ENCODE measurements around the gene NCEH1.
"Not testable (repeated sequence)": the region's sequence is repeated elsewhere in the genome, so short reads cannot be mapped to it uniquely, and the experiment has no call there.

Gene NCEH1

DNA sequence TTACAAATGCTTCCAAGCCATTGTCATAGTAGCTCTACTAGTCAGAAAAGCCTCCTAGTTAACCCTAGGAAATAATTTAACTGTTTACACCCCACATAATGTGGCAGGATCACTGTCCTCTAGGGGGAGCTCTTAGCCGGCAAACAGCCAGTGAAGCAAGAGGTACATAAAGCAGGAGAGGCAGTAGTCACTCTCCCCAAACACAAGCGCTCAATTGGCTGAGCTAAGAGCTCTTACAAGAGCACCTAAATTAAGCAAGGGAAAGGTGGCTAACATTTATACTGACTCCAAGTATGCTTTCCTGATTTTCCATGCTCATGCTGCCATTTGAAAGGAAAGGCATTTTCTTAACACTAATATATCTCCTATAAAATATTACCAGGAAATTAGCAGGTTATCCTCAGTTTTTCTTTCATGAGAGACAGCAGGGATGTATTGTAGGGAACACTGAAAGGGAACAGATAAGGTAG lies 37.6 kb downstream of the NCEH1 start:
- peak; percentile 41 for DNase-seq

DNA sequence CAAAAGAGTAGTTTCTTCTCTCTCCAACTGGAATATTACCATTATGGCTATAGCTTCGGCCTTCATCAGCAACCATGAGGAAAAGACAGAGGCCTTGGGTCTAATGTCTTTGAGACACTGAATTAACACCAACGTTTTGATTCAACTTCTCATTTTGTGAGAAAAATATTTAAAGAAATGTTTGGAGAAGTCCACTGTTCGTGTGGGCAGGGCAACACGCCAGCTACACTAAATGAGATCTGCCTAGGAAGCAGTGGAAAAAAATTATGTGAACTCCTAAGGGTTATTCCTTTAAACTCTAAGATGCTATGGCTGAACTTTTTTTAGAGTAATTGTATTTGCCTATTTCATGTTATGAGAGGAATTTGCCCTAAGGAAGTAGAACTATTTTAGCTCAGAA lies 41.8 kb downstream of the NCEH1 start:
- DNase-seq, result no peak

DNA sequence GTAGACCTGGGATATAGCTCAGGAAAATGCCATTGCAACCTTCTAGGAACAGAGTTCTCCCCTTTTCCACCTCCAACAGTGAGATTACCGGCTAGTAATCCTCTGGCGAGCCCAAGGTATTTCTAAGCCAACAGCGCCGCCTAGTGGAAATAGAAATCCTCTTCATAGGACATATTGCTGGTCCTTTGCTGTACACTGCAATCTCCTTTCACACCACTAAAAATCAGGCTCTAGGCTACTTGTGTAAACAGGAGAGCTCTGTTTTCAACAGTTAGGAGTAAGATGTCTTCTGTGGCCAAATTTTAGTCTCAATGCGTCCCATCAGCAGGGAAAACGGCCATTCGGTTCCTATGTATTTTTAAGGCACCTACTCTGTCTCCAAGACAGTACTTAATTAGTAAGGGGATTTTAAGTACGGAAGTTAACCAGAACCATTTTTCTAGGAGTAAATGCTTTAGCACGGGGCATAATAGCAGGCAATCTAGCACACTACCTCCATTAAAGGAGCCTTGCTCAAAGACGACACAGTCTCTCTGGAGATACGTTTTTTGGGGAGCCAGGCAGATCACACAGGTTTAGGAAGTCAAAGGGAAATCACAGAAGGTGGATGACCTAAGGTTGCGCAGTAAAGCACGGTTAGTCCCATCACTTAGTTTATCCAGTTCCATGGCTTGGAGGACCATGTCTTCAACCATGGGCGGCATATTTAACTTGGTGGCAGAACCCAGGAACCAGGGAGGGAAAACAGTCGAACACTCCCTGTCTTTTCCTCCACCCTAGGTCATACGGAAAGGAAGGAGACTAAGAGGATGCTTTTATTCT lies 43.8 kb downstream of the NCEH1 start:
- DNase-seq, result peak; percentile 75

DNA sequence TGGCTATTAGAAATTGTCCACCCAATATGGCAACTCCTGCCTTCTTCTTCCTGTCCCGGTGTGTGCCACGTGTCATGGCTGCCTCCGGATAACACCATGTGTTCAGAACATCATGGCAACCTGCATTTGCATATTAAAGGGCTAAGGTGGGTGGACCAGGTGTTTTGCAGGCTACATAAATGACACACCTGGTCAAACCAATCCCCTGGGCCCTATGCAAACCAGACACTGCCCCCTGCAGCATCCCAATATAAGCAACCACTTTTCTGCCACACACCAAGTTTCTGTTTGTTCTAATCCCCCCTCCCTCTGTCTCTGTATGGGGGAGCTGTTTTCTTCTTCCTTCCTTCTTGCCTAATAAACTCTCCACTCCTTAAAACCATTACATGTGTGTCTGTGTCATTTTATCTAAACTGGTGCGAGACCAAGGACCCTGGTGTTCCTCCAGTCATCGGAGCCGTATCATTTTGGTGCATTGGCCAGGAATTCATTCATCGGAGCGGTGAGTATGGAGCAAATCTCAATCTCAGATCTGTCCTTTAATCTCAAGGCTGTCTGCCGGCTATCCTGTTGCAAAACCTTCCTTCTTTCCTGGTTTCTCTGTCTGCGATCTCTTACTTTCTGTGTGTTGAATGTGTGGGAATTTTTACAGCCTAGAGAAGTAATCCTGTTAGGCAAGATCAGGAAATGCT lies 44.5 kb downstream of the NCEH1 start:
- DNase-seq, result no peak

DNA sequence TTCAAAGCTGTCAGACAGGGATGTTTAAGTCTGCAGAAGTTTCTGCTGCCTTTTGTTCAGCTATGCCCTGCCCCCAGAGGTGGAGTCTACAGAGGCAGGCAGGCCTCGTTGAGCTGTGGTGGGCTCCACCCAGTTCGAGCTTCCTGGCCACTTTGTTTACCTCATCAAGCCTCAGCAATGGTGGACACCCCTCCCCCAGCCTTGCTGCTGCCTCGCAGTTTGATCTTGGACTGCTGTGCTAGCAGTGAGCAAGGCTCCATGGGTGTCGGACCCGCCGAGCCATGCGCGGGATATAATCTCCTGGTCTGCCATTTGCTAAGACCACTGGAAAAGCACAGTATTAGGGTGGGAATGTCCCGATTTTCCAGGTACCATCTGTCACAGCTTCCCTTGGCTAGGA lies 45.4 kb downstream of the NCEH1 start:
- not testable (repeated sequence) for DNase-seq

DNA sequence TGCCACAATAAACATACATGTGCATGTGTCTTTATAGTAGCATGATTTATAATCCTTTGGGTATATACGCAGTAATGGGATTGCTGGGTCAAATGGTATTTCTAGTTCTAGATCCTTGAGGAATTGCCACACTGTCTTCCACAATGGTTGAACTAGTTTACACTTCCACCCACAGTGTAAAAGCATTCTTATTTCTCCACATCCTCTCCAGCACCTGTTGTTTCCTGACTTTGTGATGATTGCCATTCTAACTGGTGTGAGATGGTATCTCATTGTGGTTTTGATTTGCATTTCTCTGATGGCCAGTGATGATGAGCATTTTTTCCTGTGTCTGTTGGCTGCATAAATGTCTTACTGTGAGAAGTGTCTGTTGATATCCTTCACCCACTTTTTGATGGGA lies 50.4 kb downstream of the NCEH1 start:
- DNase-seq, result not testable (repeated sequence)

DNA sequence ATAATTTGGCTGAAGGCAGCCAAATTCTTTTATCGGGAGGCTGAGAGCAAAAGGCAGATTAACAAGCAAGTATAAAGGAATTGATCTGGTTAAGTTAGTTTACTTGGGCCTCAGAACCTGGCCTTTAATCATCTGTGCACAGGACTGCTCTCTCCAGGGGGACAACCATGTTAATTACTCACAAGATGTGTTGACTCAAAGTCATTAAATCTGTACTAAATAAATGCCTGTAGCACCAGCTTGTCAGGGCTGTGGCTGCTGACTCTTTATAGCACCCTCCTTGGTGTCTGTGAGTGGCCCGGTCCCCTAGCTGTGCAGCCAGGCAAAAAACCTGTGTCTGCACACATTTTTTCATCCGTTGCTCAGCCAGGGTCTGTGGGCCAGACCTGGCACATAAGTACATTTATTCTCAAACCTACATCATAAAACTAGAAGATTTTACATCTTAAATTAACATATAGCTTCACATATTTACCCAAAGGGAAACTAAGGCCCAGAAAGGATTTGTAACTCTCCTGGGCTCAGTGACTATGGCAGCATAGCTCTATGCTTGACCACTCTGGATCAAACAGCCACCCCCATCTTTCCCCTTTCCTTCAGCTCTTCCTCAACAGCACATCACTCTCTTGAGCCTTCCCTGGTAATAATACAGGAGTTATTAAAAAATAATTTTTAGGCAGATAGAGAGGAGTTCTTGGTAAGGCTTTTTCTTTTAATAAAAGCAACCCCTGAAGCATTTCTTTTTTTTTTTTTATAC lies 51.4 kb downstream of the NCEH1 start:
- DNase-seq, result no peak

DNA sequence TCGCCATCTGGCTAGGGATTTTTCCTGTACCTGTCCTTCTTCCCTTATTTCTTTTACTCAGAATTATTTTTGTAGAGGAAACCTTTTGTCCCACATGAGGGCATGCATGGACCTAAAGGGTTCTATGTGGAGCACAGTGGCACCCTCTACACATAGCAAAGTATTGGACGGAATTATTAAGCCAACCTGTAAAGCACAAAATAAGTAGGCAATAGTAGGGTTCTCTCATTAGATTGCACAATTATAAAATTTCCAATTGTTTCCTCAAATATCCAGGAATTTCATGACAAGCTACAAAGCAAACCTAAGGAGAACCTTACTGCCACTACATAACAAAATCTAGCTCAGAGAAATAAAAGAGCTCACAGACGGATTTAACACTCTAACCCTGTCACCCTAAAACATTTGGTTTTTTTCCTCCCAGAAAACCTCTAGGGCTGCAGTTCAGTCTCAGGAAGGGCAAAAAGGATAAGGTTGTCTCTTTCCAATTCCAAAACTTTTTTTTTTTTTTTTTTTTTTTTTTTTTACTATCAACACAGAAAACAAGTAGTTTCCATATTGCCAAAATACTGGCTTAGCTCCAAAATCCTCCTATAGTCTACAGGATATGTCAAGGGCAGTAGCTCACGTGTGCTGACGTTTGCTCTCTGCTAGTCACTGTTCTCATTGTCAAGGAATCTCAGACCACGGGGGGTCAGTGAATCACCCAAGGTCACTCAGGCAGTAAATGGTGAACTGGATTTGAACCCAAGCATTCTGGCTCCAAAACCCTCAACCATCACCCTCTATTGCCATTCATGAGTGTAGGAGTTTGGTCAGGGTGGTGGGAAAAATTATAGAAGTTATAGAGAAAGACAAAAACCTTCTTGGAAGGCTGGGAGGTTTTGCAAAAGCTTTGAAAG lies 52.3 kb downstream of the NCEH1 start:
- DNase-seq, result no peak

DNA sequence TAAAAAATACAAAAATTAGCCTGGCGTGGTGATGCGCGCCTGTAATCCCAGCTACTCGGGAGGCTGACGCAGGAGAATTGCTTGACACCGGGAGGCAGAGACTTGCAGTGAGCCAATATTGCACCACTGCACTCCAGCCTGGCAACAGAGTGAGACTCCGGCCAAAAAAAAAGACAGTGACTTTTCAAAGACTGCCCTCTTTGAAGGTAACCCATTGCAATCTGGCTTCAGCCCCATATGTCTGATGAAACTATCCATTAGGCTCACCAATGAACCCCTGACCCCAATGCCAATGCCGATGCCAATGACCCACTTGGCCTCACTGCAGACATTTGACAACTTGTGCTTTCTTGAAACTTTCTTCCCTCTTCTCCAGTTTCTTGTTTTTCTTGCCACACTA lies 54.3 kb downstream of the NCEH1 start:
- DNase-seq, result no peak

DNA sequence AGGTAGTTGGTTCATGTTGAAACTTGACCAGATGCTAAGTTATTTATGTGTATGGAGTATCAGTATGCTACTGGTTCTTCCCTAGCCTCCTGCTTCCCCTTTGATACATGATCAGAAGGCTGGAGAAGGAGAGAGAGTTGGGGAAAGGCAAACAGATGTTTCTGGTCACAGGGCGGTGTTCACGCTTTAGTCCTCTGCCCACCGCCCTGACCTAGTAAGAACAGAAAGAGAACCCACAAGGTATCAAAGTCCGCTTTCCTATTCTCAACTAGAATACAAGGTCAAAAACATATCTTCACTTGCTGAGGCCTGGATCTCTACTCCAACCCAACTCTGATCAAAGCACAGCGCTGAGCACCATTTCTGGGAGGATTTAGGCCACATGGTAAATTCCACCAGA lies 55.5 kb downstream of the NCEH1 start:
- DNase-seq, result no peak

DNA sequence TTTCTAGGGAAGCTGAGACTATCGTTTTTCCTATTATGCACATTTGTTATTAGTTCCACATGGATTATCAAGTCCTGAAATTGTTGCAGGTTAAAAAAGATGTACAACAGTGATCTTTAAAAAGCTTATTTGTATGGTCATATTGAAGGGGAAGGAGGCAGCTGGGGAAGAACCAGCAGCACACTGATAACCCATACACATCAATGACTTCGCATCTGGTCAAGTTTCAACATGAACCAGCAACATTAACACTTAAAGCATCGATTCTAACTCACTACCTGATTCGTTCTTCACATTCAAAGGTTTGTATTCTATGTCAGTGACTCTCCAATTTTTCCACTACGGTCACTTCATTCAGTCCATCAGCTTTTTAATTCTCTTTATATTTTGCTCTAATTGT lies 56.4 kb downstream of the NCEH1 start:
- DNase-seq, result no peak

DNA sequence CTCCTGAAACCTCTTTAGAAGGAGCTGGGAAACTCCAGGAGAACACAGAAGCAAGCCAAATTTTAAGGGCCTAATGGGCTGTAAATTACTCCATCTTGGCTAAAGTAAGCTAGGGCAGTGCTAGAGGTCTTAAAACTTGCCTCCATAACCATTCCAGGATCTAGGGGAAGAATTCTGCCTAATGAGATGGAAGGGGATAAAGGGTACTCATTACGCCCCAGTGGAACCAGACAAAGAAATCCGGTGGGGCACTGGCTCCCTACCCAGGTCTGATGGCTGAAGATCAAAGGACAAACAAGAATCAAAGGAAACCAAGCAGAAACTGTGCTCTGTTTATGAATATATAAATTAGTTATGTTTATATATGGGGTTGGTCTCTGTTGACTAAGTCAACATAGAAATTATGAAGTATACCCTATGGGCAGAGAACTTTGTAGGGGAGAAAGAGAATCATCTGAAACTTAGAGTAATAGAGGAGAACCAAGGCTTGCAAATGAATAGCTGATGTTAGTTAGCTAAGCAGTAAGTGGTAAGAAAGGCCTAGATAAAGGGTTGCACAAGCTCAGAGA lies 57.8 kb downstream of the NCEH1 start:
- no peak for DNase-seq

DNA sequence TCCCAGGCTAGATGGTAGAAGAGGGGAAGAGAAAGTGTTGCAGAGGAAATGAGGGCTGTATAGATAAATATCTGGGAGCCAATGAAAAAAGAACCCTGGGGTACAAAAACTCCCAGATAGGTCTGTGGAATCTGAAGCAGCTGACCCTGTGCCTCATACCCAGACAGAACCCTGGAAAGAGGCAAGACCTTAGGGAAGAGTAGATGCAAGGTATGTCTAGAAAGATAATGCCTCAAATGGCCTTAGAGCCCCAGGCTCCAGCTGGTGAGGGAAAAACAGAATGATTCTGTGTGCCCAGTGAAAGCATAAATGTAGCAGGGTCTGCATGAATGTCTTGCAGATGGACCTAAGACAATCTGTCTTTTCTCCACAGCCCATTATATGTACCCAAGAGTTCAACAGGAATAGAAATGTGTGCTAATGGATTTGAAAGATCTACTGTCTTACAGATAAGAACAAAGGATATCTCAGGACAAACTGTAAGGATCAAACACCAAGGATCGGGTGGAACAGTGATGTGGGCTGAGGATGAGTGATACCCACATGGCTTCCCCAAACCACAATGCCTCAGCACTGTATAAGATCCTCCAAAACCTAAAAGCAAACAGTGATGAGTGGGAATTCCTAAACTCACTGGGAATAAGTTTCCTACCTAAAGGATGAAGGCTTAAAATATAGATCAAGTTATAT lies 58.8 kb downstream of the NCEH1 start:
- no peak for DNase-seq

DNA sequence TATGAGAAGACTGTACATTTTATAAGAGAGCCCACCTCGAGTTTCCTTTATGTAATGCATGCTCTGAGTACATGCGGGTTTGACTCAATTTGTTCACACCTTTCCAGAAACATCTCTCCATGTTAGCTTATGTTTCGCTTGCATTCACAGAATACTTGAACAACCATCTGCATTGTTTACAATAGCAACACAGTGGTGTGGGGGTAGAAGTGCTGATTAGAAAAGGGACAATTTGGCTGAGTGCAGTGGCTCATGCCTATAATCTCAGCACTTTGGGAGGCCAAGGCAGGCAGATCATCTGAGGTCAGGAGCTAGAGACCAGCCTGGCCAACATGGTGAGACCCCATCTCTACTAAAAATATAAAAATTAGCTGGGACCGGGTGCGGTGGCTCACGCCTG lies 60.9 kb downstream of the NCEH1 start:
- DNase-seq, result no peak

DNA sequence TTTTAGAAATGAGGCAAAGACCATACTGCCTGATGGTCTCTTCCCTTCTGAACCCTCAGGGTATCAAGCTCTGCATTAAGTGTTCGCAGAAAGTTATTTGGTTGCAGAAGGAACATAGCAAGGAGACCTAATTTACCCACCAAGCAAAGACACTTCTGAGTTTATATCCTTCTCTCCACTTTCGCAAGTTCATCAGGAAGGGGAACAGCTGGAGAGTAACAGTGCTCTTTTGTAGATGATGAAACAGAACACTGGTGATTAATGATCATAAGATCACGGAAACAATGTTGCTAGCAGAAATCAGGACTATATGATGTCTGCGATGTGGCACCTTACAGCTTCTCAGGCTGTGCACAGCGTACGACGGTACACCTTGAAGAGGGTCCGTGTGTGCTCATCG lies 62.1 kb downstream of the NCEH1 start:
- no peak for DNase-seq

DNA sequence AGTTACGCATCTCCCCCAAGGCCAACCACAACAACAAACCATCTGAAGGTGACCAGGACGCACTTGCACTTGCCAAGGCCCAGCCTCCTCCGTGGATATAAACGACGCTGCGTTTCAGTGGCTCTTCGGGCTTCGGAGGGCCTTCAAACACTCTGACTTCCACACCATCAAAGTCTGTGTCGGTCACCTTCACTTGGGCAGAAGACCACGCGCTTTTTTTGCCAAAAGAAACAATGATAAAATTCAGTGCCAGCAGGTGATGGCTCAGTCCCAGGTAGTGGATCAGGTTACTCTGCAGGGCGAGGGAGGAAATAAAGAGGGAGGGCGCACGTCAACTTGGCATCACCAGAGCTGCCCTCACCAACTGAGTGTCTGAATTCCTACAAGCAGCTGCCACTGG lies 63.0 kb downstream of the NCEH1 start:
- peak; percentile 48 for DNase-seq

DNA sequence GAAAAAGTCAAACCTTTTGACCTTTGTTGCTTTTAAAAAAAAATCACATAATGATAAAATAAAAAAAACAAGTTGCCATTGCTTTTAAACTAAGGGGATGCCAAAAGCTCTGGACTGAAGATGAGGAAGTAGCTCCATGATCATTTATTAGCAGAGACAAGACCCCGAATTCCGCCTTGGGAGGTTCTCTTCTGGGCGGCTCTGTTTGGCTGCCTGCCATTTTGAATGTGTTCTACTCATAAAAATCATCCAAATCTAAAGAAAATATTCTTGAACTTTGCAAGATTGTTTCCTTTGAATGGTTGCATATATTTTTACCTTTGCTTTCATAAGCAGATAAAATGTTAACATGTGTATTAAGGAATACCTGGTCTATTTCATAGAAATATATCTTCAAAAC lies 63.8 kb downstream of the NCEH1 start:
- no peak for DNase-seq

DNA sequence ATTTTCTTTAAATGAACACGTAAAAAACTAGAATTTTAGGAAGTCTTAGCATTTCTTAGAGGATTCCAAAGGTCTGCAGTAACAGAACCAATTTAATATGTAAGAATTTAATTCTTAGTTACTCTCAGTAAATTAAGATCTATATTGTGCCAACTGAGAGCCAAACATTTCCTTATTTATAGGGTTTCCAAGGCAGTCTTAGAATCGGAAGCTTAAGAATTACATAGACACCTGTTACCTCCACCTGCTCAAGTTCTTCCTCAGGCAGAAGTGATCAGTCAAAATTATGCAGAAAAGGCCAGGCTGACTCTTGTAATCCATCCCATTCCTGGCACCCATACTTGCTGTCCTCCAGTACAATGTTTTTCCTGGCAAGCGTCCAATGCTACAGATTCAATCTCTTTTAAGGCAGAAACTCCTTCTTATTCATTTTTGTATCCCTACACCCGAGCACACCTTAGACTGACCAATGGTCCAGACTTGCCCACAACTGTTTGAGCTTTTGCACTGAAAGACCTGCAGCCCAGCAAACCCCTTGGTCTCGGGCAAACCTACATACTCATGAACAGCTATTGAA lies 64.3 kb downstream of the NCEH1 start:
- peak; percentile 62 for DNase-seq

DNA sequence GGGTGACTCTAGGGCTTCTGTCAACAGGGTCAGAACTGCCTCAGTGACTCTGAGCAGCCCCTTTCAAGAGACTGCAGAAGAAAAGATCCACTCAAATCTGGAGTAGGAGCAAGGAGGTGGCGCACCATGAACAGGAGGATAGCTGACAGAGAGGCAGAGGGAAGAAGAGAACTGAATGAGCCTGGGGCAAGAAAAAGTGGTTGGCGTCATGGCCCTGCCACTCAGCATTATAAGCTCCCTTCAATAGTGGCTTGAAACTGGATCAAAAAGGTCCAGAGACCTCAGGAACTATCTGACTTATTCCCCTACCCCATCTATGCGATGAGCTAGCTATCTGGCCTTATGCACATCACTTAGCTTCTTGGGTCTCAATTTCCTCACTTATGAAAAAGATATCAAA lies 66.6 kb downstream of the NCEH1 start:
- no peak for DNase-seq

DNA sequence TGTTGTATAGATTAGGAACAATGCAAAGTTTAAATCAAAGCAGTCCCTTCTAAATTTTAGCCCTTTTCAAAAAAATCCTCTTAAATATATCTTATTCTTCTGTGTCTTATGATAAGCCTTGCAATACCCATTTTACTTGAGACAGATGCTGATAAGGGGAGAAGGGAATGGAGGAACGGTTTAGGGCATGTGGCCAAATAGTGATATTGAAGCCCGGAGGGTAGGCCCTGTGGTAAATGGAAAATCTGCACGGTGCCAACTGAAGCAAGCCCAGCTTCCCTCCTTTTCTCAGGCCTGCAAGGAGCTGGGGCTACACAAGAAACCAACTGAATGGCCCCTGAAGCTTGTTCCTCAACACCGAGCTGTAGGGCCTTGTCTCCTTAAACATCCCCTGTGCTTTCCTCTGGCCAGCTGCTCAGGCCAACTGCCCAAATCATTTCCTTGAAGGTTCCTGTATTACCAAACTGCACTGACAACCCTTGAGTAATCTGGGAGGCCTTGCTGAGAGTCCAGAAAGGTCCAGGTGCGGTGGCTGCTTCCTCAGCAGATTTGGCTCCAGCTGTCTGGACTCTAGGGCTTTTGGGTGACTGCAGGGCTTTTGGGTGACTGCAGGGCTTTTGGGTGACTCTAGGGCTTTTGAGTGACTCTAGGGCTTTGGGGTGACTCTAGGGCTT lies 67.2 kb downstream of the NCEH1 start:
- no peak for DNase-seq

DNA sequence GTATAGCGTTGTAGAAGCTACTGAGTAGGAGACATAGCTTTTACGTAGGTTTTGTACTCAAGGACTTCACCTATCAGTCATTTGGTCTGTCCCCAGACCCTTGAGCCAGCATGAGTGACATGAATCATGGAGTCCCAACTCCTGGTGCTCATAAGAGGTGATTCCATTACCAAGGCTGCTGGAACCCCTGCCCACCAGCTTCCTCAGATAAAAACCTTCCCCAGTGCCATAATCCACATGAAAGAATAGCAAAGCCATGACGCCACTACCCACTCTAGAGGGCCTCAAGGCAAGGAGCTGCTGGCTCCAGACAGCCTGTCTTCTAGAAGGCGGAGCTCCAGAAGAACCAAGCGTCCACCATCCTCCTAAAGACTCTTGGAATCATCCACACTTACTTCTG lies 69.6 kb downstream of the NCEH1 start:
- no peak for DNase-seq

Data from NCI-H2171 (cell line).